GM23338 (cell line): ENCODE results near the gene MYOZ2. TPM values are rescaled to one million over a fixed set of nuclear protein-coding genes. Genes with fewer than 3 reads are reported as not detected.

Experiments used
- ATAC-seq: fragments of 200-7000 bp; cut with Tn5 transposase; 3 replicates; pipeline ENCODE4 v1.9.1; 2020
- DNase-seq: peaks from one replicate; pipeline ENCODE4 v3.0.0-alpha.2; 2015; ENCODE audit warnings: low spot score
- H2AFZ ChIP-seq: fragments of 200-600 bp; sonication (generic); 2 replicates; pipeline ENCODE4 v1.8.0; 2016; ENCODE audit warnings: antibody characterized with exemption, mild to moderate bottlenecking, moderate library complexity
- H3F3A ChIP-seq: fragments of 200-600 bp; sonication (generic); replicated peaks from 2 replicates; pipeline ENCODE4 v1.8.0; 2017; ENCODE audit warnings: antibody characterized with exemption, mixed run types, low read depth
- H3K27ac ChIP-seq: fragments of 200-600 bp; sonication (generic); 2 replicates; pipeline ENCODE4 v1.6.1; 2016; ENCODE audit warnings: low read depth
- H3K27me3 ChIP-seq: fragments of 200-600 bp; sonication (generic); 2 replicates; pipeline ENCODE4 v1.8.0; 2016; ENCODE audit warnings: mild to moderate bottlenecking, mixed run types, moderate library complexity; ENCODE audit not compliant: insufficient read depth
- H3K36me3 ChIP-seq: fragments of 200-600 bp; sonication (generic); 2 replicates; pipeline ENCODE4 v1.8.0; 2016; ENCODE audit warnings: mild to moderate bottlenecking; ENCODE audit not compliant: insufficient read depth
- H3K4me1 ChIP-seq: fragments of 200-600 bp; sonication (generic); 2 replicates; pipeline ENCODE4 v1.8.0; 2016; ENCODE audit warnings: mild to moderate bottlenecking, moderate library complexity; ENCODE audit not compliant: insufficient read depth
- H3K4me2 ChIP-seq: fragments of 200-600 bp; sonication (generic); 2 replicates; pipeline ENCODE4 v1.7.1; 2017; ENCODE audit warnings: mixed run types
- H3K4me3 ChIP-seq: fragments of 200-600 bp; sonication (generic); 2 replicates; pipeline ENCODE4 v1.6.1; 2016; ENCODE audit warnings: mixed run types
- H3K79me2 ChIP-seq: fragments of 200-600 bp; sonication (generic); replicated peaks from 2 replicates; pipeline ENCODE4 v1.8.0; 2017; ENCODE audit warnings: mild to moderate bottlenecking; ENCODE audit not compliant: insufficient read depth
- H3K9me2 ChIP-seq: fragments of 200-600 bp; sonication (generic); 2 replicates; pipeline ENCODE4 v1.8.0; 2017; ENCODE audit not compliant: insufficient read depth
- H4K20me1 ChIP-seq: fragments of 200-600 bp; sonication (generic); replicated peaks from 2 replicates; pipeline ENCODE4 v1.8.0; 2017; ENCODE audit warnings: mild to moderate bottlenecking; ENCODE audit not compliant: insufficient read depth
- H3K27ac Mint-ChIP-seq: 2 replicates; pipeline ENCODE4 v1.8.0; 2020; ENCODE audit warnings: inconsistent platforms, mild to moderate bottlenecking, moderate library complexity, mixed read lengths
- H3K27me3 Mint-ChIP-seq: 3 replicates; pipeline ENCODE4 v1.8.0; 2022; ENCODE audit warnings: low read depth, mild to moderate bottlenecking, moderate library complexity, mixed read lengths, inconsistent platforms; ENCODE audit not compliant: insufficient read depth, poor library complexity
- H3K36me3 Mint-ChIP-seq: 3 replicates; pipeline ENCODE4 v1.8.0; 2021; ENCODE audit warnings: low read depth, mild to moderate bottlenecking, inconsistent platforms, moderate library complexity, mixed read lengths
- H3K4me1 Mint-ChIP-seq: 3 replicates; pipeline ENCODE4 v1.8.0; 2020; ENCODE audit warnings: mild to moderate bottlenecking, inconsistent platforms, mixed read lengths
- H3K4me3 Mint-ChIP-seq: 3 replicates; pipeline ENCODE4 v1.8.0; 2021; ENCODE audit warnings: moderate library complexity, mild to moderate bottlenecking, inconsistent platforms, mixed read lengths
- H3K9me3 Mint-ChIP-seq: 3 replicates; pipeline ENCODE4 v1.8.0; 2020; ENCODE audit warnings: moderate library complexity, mild to moderate bottlenecking, inconsistent platforms, mixed read lengths
- CREB1 ChIP-seq: fragments of 250-450 bp; sonication (Bioruptor Pico); IDR thresholded peaks from 2 replicates; pipeline ENCODE4 v1.5.0; 2020; ENCODE audit warnings: low read depth, mild to moderate bottlenecking, moderate library complexity
- EZH2 ChIP-seq: fragments of 200-600 bp; sonication (generic); IDR thresholded peaks from one replicate; pipeline ENCODE4 v1.8.0; 2017; ENCODE audit warnings: antibody characterized with exemption, mild to moderate bottlenecking, low read depth; ENCODE audit not compliant: unreplicated experiment
- EZH2phosphoT487 ChIP-seq: fragments of 200-600 bp; sonication (generic); IDR thresholded peaks from one replicate; pipeline ENCODE4 v1.8.1; 2018; ENCODE audit warnings: antibody characterized with exemption; ENCODE audit not compliant: unreplicated experiment
- JUNB ChIP-seq: IDR thresholded peaks from one replicate; pipeline ENCODE4 v1.6.1; 2016; ENCODE audit warnings: antibody characterized with exemption; ENCODE audit not compliant: unreplicated experiment
- NANOG ChIP-seq: IDR thresholded peaks from 2 replicates; pipeline ENCODE4 v1.6.1; 2016; ENCODE audit warnings: antibody characterized with exemption, borderline replicate concordance
- POLR2AphosphoS5 ChIP-seq: IDR thresholded peaks from 2 replicates; pipeline ENCODE4 v1.6.1; 2016; ENCODE audit warnings: antibody characterized with exemption, low read depth
- STAT1 ChIP-seq: IDR thresholded peaks from one replicate; pipeline ENCODE4 v1.6.1; 2016; ENCODE audit warnings: antibody characterized with exemption; ENCODE audit not compliant: unreplicated experiment
- ZNF114 ChIP-seq: fragments of 250-450 bp; sonication (Bioruptor Pico); IDR thresholded peaks from 2 replicates; pipeline ENCODE4 v1.5.0; 2020; ENCODE audit warnings: mild to moderate bottlenecking, moderate library complexity
- ZNF331 ChIP-seq: fragments of 250-450 bp; sonication (Bioruptor Pico); IDR thresholded peaks from 2 replicates; pipeline ENCODE4 v1.5.0; 2020; ENCODE audit warnings: low read depth, mild to moderate bottlenecking, moderate library complexity
- polyA plus RNA-seq: library from polyadenylated mRNA; unstranded; fragments of >200 nt; fragmentation: Nextera tagmentation; extraction: Ambion mirVana; gene quantifications from 2 replicates; pipeline ENCODE4 v1.2.1, GENCODE V29; 2016
- total RNA-seq: library from RNA; depleted of rRNA; stranded (reverse); fragments of >200 nt; shearing (Covaris generic); gene quantifications from 2 replicates; pipeline ENCODE4 v1.2.3, GENCODE V29; 2014
- TF ChIP-seq, protein P1 (sequence below): fragments of 250-450 bp; sonication (Bioruptor Pico); IDR thresholded peaks from 2 replicates; pipeline ENCODE4 v1.5.0; 2020; ENCODE audit warnings: mild to moderate bottlenecking, moderate library complexity
- TF ChIP-seq, protein P2 (sequence below): IDR thresholded peaks from one replicate; pipeline ENCODE4 v1.6.1; 2018; ENCODE audit warnings: antibody characterized with exemption; ENCODE audit not compliant: unreplicated experiment
- TF ChIP-seq, protein P3 (sequence below), 2 experiments: fragments of 200-600 bp in 1 of 2; sonication (generic) in 1 of 2; conservative IDR thresholded peaks; 2 replicates each; pipeline versions ENCODE4 v1.5.1 to v1.6.1; 2016 to 2017; ENCODE audit warnings: antibody characterized with exemption in 2 of 2, low read depth in 2 of 2, mild to moderate bottlenecking in 2 of 2, moderate library complexity in 1 of 2

The MYOZ2 gene
- total and polyA plus RNA-seq, 2 experiments from 2014 or later, result not detected

DNA sequence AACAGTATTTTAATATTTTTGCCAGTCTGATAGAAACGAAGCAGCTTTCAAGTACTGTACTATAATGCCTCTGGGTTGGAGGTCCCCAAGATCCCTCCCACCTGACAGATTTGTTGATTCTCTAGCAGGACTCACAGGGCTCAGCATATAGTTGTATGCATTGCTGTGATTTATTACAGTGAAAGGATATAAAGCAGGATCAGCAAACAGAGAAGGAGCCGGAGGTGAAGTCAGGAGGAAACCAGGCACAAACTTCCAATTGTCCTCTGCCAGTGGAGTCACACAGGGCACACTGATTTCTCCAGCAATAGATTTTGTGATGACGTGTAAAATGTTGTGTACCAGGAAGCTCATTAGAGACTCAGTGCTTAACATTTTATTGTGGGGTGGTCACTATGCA is 95.9 kb downstream of the MYOZ2 start:
- no peak overlapping the region for H3K4me3 ChIP-seq
- H3K4me3 Mint-ChIP-seq, result no peak overlapping the region
- DNase-seq (no peak), ATAC-seq (no peak)
- H3K27ac ChIP-seq, result no peak overlapping the region
- no peaks in the 10 kb centered on the region for H3K9me2 ChIP-seq
- H3K36me3 Mint-ChIP-seq, result peaks cover 4% of the 10 kb centered on the region; the same call in 2 of the 3 replicates
- H3K4me2 ChIP-seq, result no peak overlapping the region
- no peaks in the 10 kb centered on the region for H3K27me3 ChIP-seq
- H3K4me1 ChIP-seq, result no peaks in the 10 kb centered on the region
- no peaks in the 10 kb centered on the region for H3F3A ChIP-seq
- no peaks in the 10 kb centered on the region for H3K9me3 Mint-ChIP-seq
- no peak overlapping the region for H3K27ac Mint-ChIP-seq
- peaks cover 3% of the 10 kb centered on the region; the same call in 2 of the 3 replicates for H3K4me1 Mint-ChIP-seq
- peaks cover 63% of the 10 kb centered on the region for H3K79me2 ChIP-seq
- no peak overlapping the region for H2AFZ ChIP-seq
- no peaks in the 10 kb centered on the region for H3K27me3 Mint-ChIP-seq
- TF ChIP-seq STAT1, result no peak
- no peak for TF ChIP-seq EZH2
- no peak for TF ChIP-seq CREB1 (CRISPR knock-in tag)
- no peak for TF ChIP-seq ZNF114
- no peak for TF ChIP-seq NANOG
- TF ChIP-seq JUNB, result no peak
- TF ChIP-seq ZNF331 (CRISPR knock-in tag), result no peak
- TF ChIP-seq POLR2AphosphoS5, result no peak
- peaks cover 9% of the 10 kb centered on the region for H4K20me1 ChIP-seq
- peaks cover 2% of the 10 kb centered on the region; the same call in 1 of the 2 replicates for H3K36me3 ChIP-seq

DNA sequence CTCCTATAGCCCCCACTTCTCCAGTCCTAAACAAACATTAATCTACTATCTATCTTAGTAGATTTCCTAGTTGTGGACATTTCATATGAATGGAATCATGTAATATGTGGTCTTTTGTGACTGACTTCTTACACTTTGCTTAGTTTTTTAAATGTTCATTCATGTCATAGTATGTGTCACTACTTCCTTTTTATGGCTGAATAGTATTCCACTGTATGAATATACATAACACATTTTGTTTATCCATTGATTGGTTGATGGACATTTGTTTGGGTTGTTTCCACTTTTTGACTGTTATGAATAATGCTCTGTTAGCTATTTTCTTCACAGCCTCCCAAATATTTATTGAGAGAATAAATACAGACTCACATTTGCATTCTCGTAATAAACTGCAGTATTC is 96.7 kb downstream of the MYOZ2 start:
- Histone ChIP-seq H4K20me1 (peaks cover 9% of the 10 kb centered on the region), H3K4me3 (no peak overlapping the region), H3K79me2 (peaks cover 63% of the 10 kb centered on the region), H3K4me2 (no peak overlapping the region), H3K27me3 (no peaks in the 10 kb centered on the region), H2AFZ (no peak overlapping the region), H3K4me1 (no peaks in the 10 kb centered on the region), H3K27ac (no peak overlapping the region), H3K36me3 (no peaks in the 10 kb centered on the region), H3K9me2 (no peaks in the 10 kb centered on the region), H3F3A (no peaks in the 10 kb centered on the region)
- no peak overlapping the region for H3K4me3 Mint-ChIP-seq
- peaks cover 3% of the 10 kb centered on the region; the same call in 2 of the 3 replicates for H3K4me1 Mint-ChIP-seq
- ATAC-seq (no peak), DNase-seq (no peak)
- H3K9me3 Mint-ChIP-seq, result no peaks in the 10 kb centered on the region
- H3K36me3 Mint-ChIP-seq, result peaks cover 4% of the 10 kb centered on the region; the same call in 2 of the 3 replicates
- H3K27me3 Mint-ChIP-seq, result no peaks in the 10 kb centered on the region
- no peak overlapping the region for H3K27ac Mint-ChIP-seq
- TF ChIP-seq, protein P1, sequence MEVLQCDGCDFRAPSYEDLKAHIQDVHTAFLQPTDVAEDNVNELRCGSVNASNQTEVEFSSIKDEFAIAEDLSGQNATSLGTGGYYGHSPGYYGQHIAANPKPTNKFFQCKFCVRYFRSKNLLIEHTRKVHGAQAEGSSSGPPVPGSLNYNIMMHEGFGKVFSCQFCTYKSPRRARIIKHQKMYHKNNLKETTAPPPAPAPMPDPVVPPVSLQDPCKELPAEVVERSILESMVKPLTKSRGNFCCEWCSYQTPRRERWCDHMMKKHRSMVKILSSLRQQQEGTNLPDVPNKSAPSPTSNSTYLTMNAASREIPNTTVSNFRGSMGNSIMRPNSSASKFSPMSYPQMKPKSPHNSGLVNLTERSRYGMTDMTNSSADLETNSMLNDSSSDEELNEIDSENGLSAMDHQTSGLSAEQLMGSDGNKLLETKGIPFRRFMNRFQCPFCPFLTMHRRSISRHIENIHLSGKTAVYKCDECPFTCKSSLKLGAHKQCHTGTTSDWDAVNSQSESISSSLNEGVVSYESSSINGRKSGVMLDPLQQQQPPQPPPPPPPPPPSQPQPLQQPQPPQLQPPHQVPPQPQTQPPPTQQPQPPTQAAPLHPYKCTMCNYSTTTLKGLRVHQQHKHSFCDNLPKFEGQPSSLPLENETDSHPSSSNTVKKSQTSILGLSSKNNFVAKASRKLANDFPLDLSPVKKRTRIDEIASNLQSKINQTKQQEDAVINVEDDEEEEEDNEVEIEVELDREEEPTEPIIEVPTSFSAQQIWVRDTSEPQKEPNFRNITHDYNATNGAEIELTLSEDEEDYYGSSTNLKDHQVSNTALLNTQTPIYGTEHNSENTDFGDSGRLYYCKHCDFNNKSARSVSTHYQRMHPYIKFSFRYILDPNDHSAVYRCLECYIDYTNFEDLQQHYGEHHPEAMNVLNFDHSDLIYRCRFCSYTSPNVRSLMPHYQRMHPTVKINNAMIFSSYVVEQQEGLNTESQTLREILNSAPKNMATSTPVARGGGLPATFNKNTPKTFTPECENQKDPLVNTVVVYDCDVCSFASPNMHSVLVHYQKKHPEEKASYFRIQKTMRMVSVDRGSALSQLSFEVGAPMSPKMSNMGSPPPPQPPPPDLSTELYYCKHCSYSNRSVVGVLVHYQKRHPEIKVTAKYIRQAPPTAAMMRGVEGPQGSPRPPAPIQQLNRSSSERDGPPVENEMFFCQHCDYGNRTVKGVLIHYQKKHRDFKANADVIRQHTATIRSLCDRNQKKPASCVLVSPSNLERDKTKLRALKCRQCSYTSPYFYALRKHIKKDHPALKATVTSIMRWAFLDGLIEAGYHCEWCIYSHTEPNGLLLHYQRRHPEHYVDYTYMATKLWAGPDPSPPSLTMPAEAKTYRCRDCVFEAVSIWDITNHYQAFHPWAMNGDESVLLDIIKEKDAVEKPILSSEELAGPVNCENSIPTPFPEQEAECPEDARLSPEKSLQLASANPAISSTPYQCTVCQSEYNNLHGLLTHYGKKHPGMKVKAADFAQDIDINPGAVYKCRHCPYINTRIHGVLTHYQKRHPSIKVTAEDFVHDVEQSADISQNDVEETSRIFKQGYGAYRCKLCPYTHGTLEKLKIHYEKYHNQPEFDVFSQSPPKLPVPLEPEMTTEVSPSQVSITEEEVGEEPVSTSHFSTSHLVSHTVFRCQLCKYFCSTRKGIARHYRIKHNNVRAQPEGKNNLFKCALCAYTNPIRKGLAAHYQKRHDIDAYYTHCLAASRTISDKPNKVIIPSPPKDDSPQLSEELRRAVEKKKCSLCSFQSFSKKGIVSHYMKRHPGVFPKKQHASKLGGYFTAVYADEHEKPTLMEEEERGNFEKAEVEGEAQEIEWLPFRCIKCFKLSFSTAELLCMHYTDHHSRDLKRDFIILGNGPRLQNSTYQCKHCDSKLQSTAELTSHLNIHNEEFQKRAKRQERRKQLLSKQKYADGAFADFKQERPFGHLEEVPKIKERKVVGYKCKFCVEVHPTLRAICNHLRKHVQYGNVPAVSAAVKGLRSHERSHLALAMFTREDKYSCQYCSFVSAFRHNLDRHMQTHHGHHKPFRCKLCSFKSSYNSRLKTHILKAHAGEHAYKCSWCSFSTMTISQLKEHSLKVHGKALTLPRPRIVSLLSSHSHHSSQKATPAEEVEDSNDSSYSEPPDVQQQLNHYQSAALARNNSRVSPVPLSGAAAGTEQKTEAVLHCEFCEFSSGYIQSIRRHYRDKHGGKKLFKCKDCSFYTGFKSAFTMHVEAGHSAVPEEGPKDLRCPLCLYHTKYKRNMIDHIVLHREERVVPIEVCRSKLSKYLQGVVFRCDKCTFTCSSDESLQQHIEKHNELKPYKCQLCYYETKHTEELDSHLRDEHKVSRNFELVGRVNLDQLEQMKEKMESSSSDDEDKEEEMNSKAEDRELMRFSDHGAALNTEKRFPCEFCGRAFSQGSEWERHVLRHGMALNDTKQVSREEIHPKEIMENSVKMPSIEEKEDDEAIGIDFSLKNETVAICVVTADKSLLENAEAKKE (CRISPR knock-in tag), result no peak
- TF ChIP-seq, protein P2, sequence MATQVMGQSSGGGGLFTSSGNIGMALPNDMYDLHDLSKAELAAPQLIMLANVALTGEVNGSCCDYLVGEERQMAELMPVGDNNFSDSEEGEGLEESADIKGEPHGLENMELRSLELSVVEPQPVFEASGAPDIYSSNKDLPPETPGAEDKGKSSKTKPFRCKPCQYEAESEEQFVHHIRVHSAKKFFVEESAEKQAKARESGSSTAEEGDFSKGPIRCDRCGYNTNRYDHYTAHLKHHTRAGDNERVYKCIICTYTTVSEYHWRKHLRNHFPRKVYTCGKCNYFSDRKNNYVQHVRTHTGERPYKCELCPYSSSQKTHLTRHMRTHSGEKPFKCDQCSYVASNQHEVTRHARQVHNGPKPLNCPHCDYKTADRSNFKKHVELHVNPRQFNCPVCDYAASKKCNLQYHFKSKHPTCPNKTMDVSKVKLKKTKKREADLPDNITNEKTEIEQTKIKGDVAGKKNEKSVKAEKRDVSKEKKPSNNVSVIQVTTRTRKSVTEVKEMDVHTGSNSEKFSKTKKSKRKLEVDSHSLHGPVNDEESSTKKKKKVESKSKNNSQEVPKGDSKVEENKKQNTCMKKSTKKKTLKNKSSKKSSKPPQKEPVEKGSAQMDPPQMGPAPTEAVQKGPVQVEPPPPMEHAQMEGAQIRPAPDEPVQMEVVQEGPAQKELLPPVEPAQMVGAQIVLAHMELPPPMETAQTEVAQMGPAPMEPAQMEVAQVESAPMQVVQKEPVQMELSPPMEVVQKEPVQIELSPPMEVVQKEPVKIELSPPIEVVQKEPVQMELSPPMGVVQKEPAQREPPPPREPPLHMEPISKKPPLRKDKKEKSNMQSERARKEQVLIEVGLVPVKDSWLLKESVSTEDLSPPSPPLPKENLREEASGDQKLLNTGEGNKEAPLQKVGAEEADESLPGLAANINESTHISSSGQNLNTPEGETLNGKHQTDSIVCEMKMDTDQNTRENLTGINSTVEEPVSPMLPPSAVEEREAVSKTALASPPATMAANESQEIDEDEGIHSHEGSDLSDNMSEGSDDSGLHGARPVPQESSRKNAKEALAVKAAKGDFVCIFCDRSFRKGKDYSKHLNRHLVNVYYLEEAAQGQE, result no peak
- TF ChIP-seq CREB1 (CRISPR knock-in tag) (no peak), NANOG (no peak), EZH2phosphoT487 (no peak), ZNF114 (no peak)
- TF ChIP-seq, protein P3, sequence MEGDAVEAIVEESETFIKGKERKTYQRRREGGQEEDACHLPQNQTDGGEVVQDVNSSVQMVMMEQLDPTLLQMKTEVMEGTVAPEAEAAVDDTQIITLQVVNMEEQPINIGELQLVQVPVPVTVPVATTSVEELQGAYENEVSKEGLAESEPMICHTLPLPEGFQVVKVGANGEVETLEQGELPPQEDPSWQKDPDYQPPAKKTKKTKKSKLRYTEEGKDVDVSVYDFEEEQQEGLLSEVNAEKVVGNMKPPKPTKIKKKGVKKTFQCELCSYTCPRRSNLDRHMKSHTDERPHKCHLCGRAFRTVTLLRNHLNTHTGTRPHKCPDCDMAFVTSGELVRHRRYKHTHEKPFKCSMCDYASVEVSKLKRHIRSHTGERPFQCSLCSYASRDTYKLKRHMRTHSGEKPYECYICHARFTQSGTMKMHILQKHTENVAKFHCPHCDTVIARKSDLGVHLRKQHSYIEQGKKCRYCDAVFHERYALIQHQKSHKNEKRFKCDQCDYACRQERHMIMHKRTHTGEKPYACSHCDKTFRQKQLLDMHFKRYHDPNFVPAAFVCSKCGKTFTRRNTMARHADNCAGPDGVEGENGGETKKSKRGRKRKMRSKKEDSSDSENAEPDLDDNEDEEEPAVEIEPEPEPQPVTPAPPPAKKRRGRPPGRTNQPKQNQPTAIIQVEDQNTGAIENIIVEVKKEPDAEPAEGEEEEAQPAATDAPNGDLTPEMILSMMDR (conservative IDR thresholded peaks at IDR 0.05; ENCODE audit: low read depth in 2 of 2), result no peak
